PC-3 (cell line): Measurements from ENCODE around the gene CARD19. TPM values are rescaled to one million over a fixed set of nuclear protein-coding genes. Genes with fewer than 3 reads are reported as not detected.

Source experiments
- ATAC-seq: fragments of 200-7000 bp; cut with Tn5 transposase; 2 replicates; pipeline ENCODE4 v1.9.1; 2020; ENCODE audit warnings: mild to moderate bottlenecking, moderate library complexity
- BruUV-seq: library from RNA; stranded (reverse); fragments of 400-500 nt; replicated peaks from 2 replicates; lab custom pipeline; 2021; lab: Mats Ljungman, UMichigan
- CTCF ChIA-PET: fragments of 300-600 bp; sonication (Branson Sonifier 250); formaldehyde crosslinking; loops from one replicate; lab custom pipeline; 2022; ENCODE audit warnings: antibody characterized with exemption; lab: Charles Lee
- POLR2A ChIA-PET: fragments of 300-600 bp; sonication (Branson Sonifier 250); formaldehyde crosslinking; loops from one replicate; lab custom pipeline; 2022; ENCODE audit warnings: antibody characterized with exemption; ENCODE audit not compliant: unreplicated experiment; lab: Charles Lee
- DNase-seq: peaks from one replicate; pipeline ENCODE4 v3.0.0-alpha.2; 2015
- H2AFZ ChIP-seq: fragments of 300-600 bp; sonication (generic); 2 replicates; pipeline ENCODE4 v1.6.0; 2016; ENCODE audit warnings: antibody characterized with exemption, low read length
- H3F3A ChIP-seq: fragments of 300-600 bp; sonication (generic); one replicate; pipeline ENCODE4 v1.6.0; 2017; ENCODE audit warnings: antibody characterized with exemption, low read length, control low read depth, mild to moderate bottlenecking; ENCODE audit not compliant: unreplicated experiment
- H3K27ac ChIP-seq: fragments of 300-600 bp; sonication (generic); 2 replicates; pipeline ENCODE4 v1.5.1; 2016; ENCODE audit warnings: mild to moderate bottlenecking, low read length
- H3K27me3 ChIP-seq: fragments of 300-600 bp; sonication (generic); 2 replicates; pipeline ENCODE4 v1.6.1; 2016; ENCODE audit warnings: low read length, mixed read lengths
- H3K36me3 ChIP-seq: fragments of 300-600 bp; sonication (generic); 2 replicates; pipeline ENCODE4 v1.6.1; 2016; ENCODE audit warnings: low read depth, mixed run types, low read length, mixed read lengths
- H3K4me1 ChIP-seq: fragments of 300-600 bp; sonication (generic); 2 replicates; pipeline ENCODE4 v1.5.1; 2016; ENCODE audit warnings: low read length; ENCODE audit not compliant: insufficient read depth
- H3K4me2 ChIP-seq: fragments of 300-600 bp; sonication (generic); 2 replicates; pipeline ENCODE4 v1.6.0; 2016; ENCODE audit warnings: low read length
- H3K4me3 ChIP-seq: fragments of 300-600 bp; sonication (generic); 2 replicates; pipeline ENCODE4 v1.5.1; 2016; ENCODE audit warnings: mild to moderate bottlenecking, low read length, mixed read lengths
- H3K79me2 ChIP-seq: fragments of 300-600 bp; sonication (generic); 2 replicates; pipeline ENCODE4 v1.6.1; 2017; ENCODE audit warnings: low read length, mixed read lengths
- H3K9ac ChIP-seq: fragments of 300-600 bp; sonication (generic); 2 replicates; pipeline ENCODE4 v1.6.0; 2016; ENCODE audit warnings: mild to moderate bottlenecking, low read length
- H3K9me2 ChIP-seq: fragments of 300-600 bp; sonication (generic); replicated peaks from 2 replicates; pipeline ENCODE4 v1.6.1; 2016; ENCODE audit warnings: mixed run types, low read length, mixed read lengths
- H3K9me3 ChIP-seq: fragments of 300-600 bp; sonication (generic); 2 replicates; pipeline ENCODE4 v1.6.1; 2016; ENCODE audit warnings: low read length, mixed read lengths
- H4K20me1 ChIP-seq: fragments of 300-600 bp; sonication (generic); 2 replicates; pipeline ENCODE4 v1.6.1; 2016; ENCODE audit warnings: low read length, mixed read lengths
- EZH2 ChIP-seq: fragments of 300-600 bp; sonication (generic); IDR thresholded peaks from one replicate; pipeline ENCODE4 v1.6.1; 2017; ENCODE audit warnings: antibody characterized with exemption, mild to moderate bottlenecking, low read length; ENCODE audit not compliant: unreplicated experiment
- EZH2phosphoT487 ChIP-seq: fragments of 300-600 bp; sonication (generic); IDR thresholded peaks from 2 replicates; pipeline ENCODE4 v1.6.1; 2018; ENCODE audit warnings: mild to moderate bottlenecking, antibody characterized with exemption, low read length, borderline replicate concordance
- intact Hi-C: fragments of 100-400 bp; cut with micrococcal nuclease; formaldehyde crosslinking; loops from 2 replicates; pipeline ENCODE4 v1.9.0; 2023
- total RNA-seq: library from RNA; depleted of rRNA; stranded (reverse); fragments of >200 nt; gene quantifications from 2 replicates; pipeline ENCODE4 v1.2.3, GENCODE V29; 2014
- TF ChIP-seq, protein P1 (sequence below): fragments of 300-600 bp; sonication (generic); conservative IDR thresholded peaks from 2 replicates; pipeline ENCODE4 v1.5.1; 2017; ENCODE audit warnings: antibody characterized with exemption, low read depth, mild to moderate bottlenecking, low read length

CARD19 gene
- total RNA-seq, 1 experiment from 2014 or later: 68.6 TPM

DNA sequence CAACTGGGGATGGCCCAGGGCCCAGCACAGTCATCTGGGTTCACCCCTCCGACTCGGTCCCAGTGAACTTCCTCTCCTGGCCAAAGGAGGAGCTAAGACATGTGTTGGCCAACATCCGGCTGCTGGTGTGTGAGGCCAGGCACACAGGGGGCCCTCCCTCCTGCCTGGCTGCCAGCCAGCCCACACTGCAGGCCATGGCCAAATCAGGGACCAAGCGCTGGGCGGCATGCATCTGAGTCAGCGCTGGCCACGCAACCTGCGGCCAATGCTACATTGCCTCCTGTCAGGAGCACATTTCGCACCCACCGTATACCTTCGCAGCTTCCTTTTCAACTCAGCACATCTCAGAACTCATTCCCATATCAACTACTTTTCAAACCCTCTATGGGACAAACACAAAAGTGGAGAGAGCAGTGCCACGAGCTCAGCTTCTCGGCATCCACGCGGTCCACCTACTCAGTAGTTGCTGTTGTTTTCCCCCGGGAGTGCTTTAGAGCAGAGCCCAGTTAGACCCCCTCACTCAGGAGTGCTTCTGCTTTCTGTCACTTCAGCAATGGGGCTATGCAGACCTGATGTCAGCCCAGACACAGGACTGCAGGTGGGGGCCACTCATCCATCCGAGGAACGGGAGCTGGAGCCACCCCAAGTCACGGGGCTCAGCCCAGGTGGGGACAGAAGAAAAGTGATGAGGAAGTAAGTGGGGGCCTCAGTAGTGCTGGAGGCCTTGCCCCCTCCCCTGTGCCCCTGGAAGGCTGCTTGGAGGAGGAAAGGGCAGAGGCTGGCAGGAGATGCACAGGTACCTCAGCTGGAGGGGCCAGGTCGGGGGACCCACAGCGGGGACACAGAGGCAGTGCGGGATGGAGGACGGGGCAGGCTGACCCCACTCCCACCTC is 24.2 kb downstream of the CARD19 start:
- Histone ChIP-seq H3K9me3 (no peaks in the 10 kb centered on the region), H3F3A (no peaks in the 10 kb centered on the region), H3K4me3 (no peak overlapping the region), H4K20me1 (no peaks in the 10 kb centered on the region), H3K9me2 (no peaks in the 10 kb centered on the region), H3K9ac (no peak overlapping the region), H3K4me2 (no peak overlapping the region), H3K27ac (no peak overlapping the region), H3K27me3 (no peaks in the 10 kb centered on the region), H3K79me2 (no peaks in the 10 kb centered on the region), H2AFZ (no peak overlapping the region), H3K4me1 (peaks cover 12% of the 10 kb centered on the region), H3K36me3 (no peaks in the 10 kb centered on the region)
- no TSS peak for BruUV-seq
- DNase-seq (peak; percentile 85), ATAC-seq (peak; percentile 85)
- TF ChIP-seq, protein P1, sequence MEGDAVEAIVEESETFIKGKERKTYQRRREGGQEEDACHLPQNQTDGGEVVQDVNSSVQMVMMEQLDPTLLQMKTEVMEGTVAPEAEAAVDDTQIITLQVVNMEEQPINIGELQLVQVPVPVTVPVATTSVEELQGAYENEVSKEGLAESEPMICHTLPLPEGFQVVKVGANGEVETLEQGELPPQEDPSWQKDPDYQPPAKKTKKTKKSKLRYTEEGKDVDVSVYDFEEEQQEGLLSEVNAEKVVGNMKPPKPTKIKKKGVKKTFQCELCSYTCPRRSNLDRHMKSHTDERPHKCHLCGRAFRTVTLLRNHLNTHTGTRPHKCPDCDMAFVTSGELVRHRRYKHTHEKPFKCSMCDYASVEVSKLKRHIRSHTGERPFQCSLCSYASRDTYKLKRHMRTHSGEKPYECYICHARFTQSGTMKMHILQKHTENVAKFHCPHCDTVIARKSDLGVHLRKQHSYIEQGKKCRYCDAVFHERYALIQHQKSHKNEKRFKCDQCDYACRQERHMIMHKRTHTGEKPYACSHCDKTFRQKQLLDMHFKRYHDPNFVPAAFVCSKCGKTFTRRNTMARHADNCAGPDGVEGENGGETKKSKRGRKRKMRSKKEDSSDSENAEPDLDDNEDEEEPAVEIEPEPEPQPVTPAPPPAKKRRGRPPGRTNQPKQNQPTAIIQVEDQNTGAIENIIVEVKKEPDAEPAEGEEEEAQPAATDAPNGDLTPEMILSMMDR: peak; percentile 33; the same call in 1 of the 2 replicates
- TF ChIP-seq EZH2phosphoT487 (no peak), EZH2 (no peak)
- CTCF ChIA-PET: interaction anchor here (0.6 kb wide), 1 partner anchor 11 kb away, joined by 3 read pairs; no protein-coding TSS in a partner anchor
- POLR2A ChIA-PET: interaction anchor here (0.6 kb wide), 1 partner anchor 8 kb away, joined by 3 read pairs; no protein-coding TSS in a partner anchor
- intact Hi-C loops: no loop called here

GRCh38 chr9:93120846-93121315 is 24.9 kb downstream of the CARD19 start:
- Histone ChIP-seq H3K27me3 (no peaks in the 10 kb centered on the region), H3K9me2 (no peaks in the 10 kb centered on the region), H3K4me3 (no peak overlapping the region), H4K20me1 (no peaks in the 10 kb centered on the region), H3K27ac (no peak overlapping the region), H3K36me3 (no peaks in the 10 kb centered on the region), H3K4me1 (peaks cover 12% of the 10 kb centered on the region), H3K9ac (no peak overlapping the region), H2AFZ (no peak overlapping the region), H3K9me3 (no peaks in the 10 kb centered on the region), H3K79me2 (no peaks in the 10 kb centered on the region), H3K4me2 (no peak overlapping the region), H3F3A (no peaks in the 10 kb centered on the region)
- TF ChIP-seq EZH2 (no peak), EZH2phosphoT487 (no peak)
- TF ChIP-seq, protein P1: no peak
- ATAC-seq: no peak
- ChIA-PET POLR2A (no interaction called here), CTCF (no interaction called here)
- DNase-seq: no peak
- BruUV-seq: no TSS peak
- intact Hi-C loops: no loop called here
